ENCODE data around the gene MAL.

MAL gene

DNA sequence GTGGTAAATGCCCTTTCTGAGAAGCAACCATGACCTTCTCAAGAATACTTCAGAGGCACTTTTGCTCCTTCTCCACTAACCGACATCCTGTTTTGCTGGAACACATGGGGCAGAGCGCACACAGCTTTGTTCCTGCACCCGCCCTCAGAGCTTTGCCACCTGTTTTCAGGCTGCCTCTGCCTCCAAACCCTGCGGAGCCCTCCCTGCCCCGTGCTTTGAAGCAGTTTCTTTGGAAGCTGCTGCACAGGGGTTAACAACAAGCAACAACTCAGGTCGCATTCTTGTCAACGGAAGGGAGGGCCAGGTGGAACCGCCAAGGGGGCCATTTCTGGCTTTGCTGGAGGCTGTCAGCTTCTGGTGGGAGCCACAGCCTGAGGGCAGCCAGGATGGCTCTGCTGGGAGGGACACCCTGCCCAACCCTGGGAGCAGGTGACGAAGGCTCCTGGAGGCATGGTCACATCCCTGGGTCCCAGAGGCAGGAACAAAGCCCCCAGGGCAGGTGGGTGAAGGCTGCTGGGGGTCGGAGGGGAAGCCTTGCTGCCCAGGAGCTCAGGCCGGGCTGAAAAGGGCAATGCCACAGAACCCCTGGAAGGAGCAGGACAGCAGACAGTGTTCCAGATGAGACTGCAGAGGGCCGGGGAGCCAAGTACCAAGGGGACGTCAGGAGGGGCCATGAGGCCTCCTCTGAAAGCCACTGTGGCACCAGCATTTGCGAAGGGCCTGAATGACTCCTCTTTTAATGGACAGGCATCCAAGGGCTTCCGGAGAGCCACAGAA, 49.3 kb downstream of the MAL start:
- Histone ChIP-seq H3K27me3 (ENCODE audit: control insufficient read depth, insufficient read depth, low read length, poor library complexity, severe bottlenecking) (no peaks in the 10 kb centered on the region), H3K36me3 (ENCODE audit: control insufficient read depth, insufficient read depth, low read length) (no peaks in the 10 kb centered on the region), H3K9me3 (ENCODE audit: control insufficient read depth, low read length) (no peaks in the 10 kb centered on the region), H3K4me1 (ENCODE audit: control insufficient read depth, insufficient read depth, low read length) (no peaks in the 10 kb centered on the region), H3K27ac (ENCODE audit: insufficient read depth, low read depth, low read length, poor library complexity, severe bottlenecking) (no peak overlapping the region), H3K4me3 (ENCODE audit: insufficient read depth, low read depth, low read length) (no peak overlapping the region)
- WGBS, 2 experiments = 89% methylated on average over 15 of the region's 15 CpGs

DNA sequence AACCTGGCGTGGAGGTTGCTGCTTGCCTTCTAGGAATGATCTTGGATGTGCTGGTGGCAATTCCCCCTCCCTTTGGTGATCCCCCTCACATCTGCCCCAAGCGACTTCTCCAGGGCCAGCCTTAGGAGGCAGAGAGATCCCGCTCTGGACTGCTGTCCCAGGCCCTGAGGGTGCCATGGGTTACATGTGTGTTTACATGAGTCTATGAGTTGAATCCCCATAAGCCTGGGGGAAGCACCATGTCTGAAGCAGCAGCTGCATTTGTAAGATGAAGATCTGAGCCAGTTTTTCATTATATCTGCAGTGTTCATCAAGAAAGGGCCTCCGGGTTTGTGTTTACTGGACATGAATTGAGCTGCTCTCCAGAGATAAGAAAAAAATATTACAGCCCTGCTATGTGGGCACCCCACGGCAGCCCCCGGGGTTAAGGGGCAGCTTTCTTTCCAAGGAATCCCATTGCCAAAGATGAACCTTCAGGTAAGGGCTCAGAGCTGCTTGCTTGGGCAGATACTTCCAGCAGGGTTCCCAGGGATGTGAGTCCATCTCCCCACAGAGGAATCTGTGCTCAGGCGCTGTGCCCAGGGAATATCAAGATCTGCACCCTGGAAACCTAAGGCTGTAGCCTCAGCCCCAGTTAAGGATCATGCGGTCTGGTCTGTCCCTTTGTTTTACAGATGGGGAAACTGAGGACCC, 50.1 kb downstream of the MAL start:
- Histone ChIP-seq H3K27me3 (ENCODE audit: control insufficient read depth, insufficient read depth, low read length, poor library complexity, severe bottlenecking) (no peaks in the 10 kb centered on the region), H3K4me1 (ENCODE audit: control insufficient read depth, insufficient read depth, low read length) (no peaks in the 10 kb centered on the region), H3K36me3 (ENCODE audit: control insufficient read depth, insufficient read depth, low read length) (no peaks in the 10 kb centered on the region), H3K4me3 (ENCODE audit: insufficient read depth, low read depth, low read length) (no peak overlapping the region), H3K9me3 (ENCODE audit: control insufficient read depth, low read length) (no peaks in the 10 kb centered on the region), H3K27ac (ENCODE audit: insufficient read depth, low read depth, low read length, poor library complexity, severe bottlenecking) (no peak overlapping the region)
- WGBS, 2 experiments = 90 to 96% methylated on average over 8 of the region's 8 CpGs

DNA sequence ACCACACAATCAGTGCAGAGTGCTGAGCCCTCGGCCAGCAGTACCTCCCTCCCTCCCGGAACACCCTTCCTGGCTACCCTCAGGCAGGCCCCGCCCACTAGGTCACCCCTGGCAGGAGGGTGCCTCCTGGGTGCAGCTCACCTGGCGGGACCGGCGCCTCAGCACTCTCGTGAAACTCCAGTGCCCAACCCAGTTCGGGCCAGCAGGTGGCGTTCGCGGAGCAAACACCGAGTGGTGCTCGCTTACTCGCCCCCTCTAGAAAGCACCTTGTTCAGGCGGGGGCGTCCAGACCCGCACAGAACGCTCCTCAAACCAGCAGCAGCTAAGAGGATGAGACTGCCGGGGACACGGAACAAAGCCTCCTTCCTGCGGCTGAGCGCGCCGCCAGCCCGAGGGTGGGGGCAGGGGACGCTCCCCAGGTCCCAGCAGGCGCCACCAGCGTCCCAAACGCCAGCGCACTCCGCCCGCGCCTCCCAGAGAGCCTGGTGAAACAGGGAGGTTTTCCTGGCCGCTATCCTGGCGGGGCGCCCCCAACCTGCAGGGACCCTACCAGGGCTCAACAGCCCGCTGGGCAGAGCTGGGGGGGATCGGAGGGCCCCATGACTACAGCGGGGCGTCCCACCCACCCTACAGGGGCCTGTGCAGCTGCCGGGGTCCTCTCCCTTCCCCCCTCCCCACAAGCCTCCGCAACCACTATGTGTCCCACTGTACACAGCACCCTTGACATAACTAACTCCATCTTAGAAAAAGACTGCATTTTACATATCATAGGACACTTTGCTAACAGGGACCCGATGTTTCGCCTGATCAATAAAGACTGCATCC, 51.4 kb downstream of the MAL start:
- H3K27me3 ChIP-seq (ENCODE audit: control insufficient read depth, insufficient read depth, low read length, poor library complexity, severe bottlenecking) = no peaks in the 10 kb centered on the region
- WGBS, 2 experiments = 13 to 14% methylated on average over 44 of the region's 44 CpGs
- H3K9me3 ChIP-seq (ENCODE audit: control insufficient read depth, low read length) = no peaks in the 10 kb centered on the region

DNA sequence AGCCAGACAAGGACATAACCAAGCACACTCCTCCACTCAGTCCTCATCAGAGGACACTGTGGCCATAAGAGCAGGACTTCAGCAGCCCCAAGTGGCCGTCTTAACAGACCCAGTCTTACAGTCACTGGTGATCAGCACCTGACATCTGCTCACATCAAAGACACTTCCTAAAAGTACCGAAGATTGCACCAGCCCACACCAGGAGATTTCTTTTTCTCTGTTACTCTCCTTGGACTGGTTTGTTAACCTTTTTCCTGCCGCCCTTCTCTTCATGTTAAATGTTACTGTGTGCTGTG, 52.0 kb downstream of the MAL start:
- no peaks in the 10 kb centered on the region for H3K4me1 ChIP-seq (ENCODE audit: control insufficient read depth, insufficient read depth, low read length)
- 66 to 76% methylated on average over 2 of the region's 3 CpGs for WGBS, 2 experiments
- H3K4me3 ChIP-seq (ENCODE audit: insufficient read depth, low read depth, low read length) = no peak overlapping the region
- no peak overlapping the region for H3K27ac ChIP-seq (ENCODE audit: insufficient read depth, low read depth, low read length, poor library complexity, severe bottlenecking)
- H3K27me3 ChIP-seq (ENCODE audit: control insufficient read depth, insufficient read depth, low read length, poor library complexity, severe bottlenecking) = no peaks in the 10 kb centered on the region
- H3K36me3 ChIP-seq (ENCODE audit: control insufficient read depth, insufficient read depth, low read length) = no peaks in the 10 kb centered on the region
- no peaks in the 10 kb centered on the region for H3K9me3 ChIP-seq (ENCODE audit: control insufficient read depth, low read length)

More for the DNA sequence above, 51.4 kb downstream of the MAL start:
- Histone ChIP-seq H3K4me1 (ENCODE audit: control insufficient read depth, insufficient read depth, low read length) (no peaks in the 10 kb centered on the region), H3K4me3 (ENCODE audit: insufficient read depth, low read depth, low read length) (peak overlapping the region; percentile 54), H3K36me3 (ENCODE audit: control insufficient read depth, insufficient read depth, low read length) (no peaks in the 10 kb centered on the region), H3K27ac (ENCODE audit: insufficient read depth, low read depth, low read length, poor library complexity, severe bottlenecking) (no peak overlapping the region)

DNA sequence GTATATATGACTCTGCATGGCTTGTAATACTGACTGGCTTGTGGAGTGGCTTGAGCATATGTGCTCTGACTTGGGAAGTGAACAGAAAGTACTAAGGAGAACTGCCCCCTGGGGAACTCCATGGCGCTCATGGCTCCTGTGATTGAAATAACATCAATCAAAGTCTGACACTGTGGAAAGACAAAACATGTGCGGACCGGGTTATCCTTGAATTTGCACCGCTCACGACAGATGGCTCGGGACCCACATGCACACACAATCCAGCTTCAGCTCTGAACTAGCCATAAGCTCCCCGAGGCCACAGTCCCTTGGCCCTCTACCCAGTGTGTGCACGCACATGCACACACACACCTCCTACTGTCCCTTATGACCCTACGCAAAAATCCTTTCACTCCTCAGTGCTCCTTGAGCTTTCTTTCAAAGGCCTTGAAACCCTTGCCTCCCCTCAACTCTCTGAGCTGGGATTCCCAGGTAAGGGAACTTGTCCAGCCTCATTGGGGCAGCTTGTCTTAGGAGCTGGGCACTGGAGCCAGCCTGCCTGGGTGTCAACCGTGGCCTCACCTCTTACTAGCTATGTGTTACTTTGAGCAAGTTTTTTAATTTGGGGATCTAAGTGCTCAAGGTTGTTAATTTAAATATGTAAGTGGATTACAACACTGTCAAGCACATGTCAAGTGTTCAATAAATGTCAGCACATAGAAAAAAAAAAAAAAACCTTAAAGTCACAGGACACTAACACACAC, 52.5 kb downstream of the MAL start:
- no peaks in the 10 kb centered on the region for H3K27me3 ChIP-seq (ENCODE audit: control insufficient read depth, insufficient read depth, low read length, poor library complexity, severe bottlenecking)
- H3K27ac ChIP-seq (ENCODE audit: insufficient read depth, low read depth, low read length, poor library complexity, severe bottlenecking) = no peak overlapping the region
- H3K36me3 ChIP-seq (ENCODE audit: control insufficient read depth, insufficient read depth, low read length) = no peaks in the 10 kb centered on the region
- H3K9me3 ChIP-seq (ENCODE audit: control insufficient read depth, low read length) = no peaks in the 10 kb centered on the region
- H3K4me3 ChIP-seq (ENCODE audit: insufficient read depth, low read depth, low read length) = no peak overlapping the region
- no peaks in the 10 kb centered on the region for H3K4me1 ChIP-seq (ENCODE audit: control insufficient read depth, insufficient read depth, low read length)
- WGBS, 2 experiments = 87% methylated on average over 10 of the region's 10 CpGs

DNA sequence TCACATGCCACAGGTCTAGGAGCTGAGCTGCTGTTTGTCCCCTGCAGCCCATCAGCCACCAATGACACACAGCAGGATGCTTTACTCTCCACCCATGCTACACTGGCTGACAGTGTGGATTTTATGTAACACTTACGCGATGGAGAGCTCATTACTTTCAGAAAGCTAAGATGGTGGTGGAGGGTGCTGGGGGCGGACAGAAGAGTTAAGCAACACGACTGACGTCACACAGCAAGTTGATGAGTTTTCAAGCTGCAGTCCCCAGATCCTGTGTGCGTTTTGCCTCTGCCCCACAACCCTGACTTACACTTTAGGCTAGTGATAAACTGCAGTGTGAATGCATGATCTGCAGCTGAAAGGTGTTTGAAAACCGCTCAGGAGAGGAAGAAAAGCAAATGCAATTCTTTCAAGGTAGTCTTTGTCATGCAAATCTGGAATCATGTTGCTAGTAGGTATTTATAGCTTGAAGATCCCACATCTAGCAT, 53.7 kb downstream of the MAL start:
- Histone ChIP-seq H3K27me3 (ENCODE audit: control insufficient read depth, insufficient read depth, low read length, poor library complexity, severe bottlenecking) (no peaks in the 10 kb centered on the region), H3K36me3 (ENCODE audit: control insufficient read depth, insufficient read depth, low read length) (no peaks in the 10 kb centered on the region), H3K4me3 (ENCODE audit: insufficient read depth, low read depth, low read length) (no peak overlapping the region), H3K9me3 (ENCODE audit: control insufficient read depth, low read length) (no peaks in the 10 kb centered on the region), H3K4me1 (ENCODE audit: control insufficient read depth, insufficient read depth, low read length) (no peaks in the 10 kb centered on the region), H3K27ac (ENCODE audit: insufficient read depth, low read depth, low read length, poor library complexity, severe bottlenecking) (no peak overlapping the region)
- 16 to 20% methylated on average over 7 of the region's 7 CpGs for WGBS, 2 experiments

DNA sequence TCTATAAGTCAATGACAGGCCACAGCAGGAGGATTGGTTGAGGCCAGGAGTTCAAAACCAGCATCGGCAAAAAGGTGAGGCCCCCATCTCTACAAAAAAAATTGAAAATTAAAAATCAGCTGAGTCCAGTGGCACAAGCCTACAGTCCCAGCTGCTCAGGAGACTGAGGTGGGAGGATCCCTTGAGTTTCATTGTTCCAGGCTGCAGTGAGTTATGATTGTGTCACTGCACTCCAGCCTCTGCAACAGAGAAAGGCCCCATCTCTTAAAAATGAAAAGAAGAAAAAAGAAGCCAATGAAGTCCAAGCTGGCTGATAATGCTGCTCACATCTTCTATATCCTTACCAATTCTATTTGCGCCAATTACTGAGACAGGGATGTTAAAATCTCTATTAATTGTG, 57.0 kb downstream of the MAL start:
- H3K27me3 ChIP-seq (ENCODE audit: control insufficient read depth, insufficient read depth, low read length, poor library complexity, severe bottlenecking) = no peaks in the 10 kb centered on the region
- WGBS, 2 experiments = 71 to 89% methylated on average over 1 to 2 of the region's 2 CpGs
- no peaks in the 10 kb centered on the region for H3K4me1 ChIP-seq (ENCODE audit: control insufficient read depth, insufficient read depth, low read length)
- H3K4me3 ChIP-seq (ENCODE audit: insufficient read depth, low read depth, low read length) = no peak overlapping the region
- H3K36me3 ChIP-seq (ENCODE audit: control insufficient read depth, insufficient read depth, low read length) = peaks cover 22% of the 10 kb centered on the region
- H3K27ac ChIP-seq (ENCODE audit: insufficient read depth, low read depth, low read length, poor library complexity, severe bottlenecking) = no peak overlapping the region
- no peaks in the 10 kb centered on the region for H3K9me3 ChIP-seq (ENCODE audit: control insufficient read depth, low read length)

DNA sequence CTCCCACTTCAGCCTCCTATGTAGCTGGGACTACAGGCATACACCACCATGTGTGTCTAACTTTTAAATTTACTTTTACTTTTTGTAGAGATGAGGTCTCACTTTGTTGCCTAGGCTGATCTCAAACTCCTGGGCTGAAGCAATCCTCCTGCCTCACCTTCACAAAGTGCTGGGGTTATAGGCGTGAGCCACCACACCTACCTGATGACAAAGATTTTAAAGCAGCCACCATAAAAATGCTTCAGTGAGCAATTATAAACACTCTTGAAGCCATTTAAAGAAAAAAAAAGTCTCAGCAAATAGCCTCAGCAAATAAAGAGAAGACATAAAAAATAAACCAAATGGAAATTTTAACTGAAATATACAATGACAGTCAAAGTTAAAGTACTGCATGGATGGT, 60.5 kb downstream of the MAL start:
- Histone ChIP-seq H3K36me3 (ENCODE audit: control insufficient read depth, insufficient read depth, low read length) (peaks cover 31% of the 10 kb centered on the region), H3K27me3 (ENCODE audit: control insufficient read depth, insufficient read depth, low read length, poor library complexity, severe bottlenecking) (no peaks in the 10 kb centered on the region), H3K9me3 (ENCODE audit: control insufficient read depth, low read length) (no peaks in the 10 kb centered on the region), H3K4me3 (ENCODE audit: insufficient read depth, low read depth, low read length) (no peak overlapping the region), H3K27ac (ENCODE audit: insufficient read depth, low read depth, low read length, poor library complexity, severe bottlenecking) (no peak overlapping the region), H3K4me1 (ENCODE audit: control insufficient read depth, insufficient read depth, low read length) (no peaks in the 10 kb centered on the region)
- WGBS, 2 experiments = 86 to 98% methylated on average over 1 of the region's 1 CpG

DNA sequence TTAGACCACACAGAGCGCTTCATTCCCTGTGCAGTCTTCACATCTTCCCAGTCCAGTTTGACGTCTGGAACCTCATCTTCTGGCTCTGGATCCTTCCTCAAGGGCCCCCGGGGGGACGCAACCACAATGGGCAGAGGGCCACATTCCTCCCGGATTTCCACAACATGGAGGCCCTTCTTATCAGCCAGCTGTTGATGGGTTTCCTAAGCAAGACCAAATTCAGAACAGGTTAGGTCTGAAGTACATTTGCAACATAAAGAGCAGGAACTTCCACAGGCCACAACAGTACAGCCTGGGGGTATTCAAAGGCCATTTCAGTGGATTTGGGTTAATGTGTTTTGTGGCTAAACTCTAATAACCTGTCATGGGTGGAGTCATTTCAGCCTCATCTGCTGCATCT, 61.9 kb downstream of the MAL start:
- Histone ChIP-seq H3K27me3 (ENCODE audit: control insufficient read depth, insufficient read depth, low read length, poor library complexity, severe bottlenecking) (no peaks in the 10 kb centered on the region), H3K9me3 (ENCODE audit: control insufficient read depth, low read length) (no peaks in the 10 kb centered on the region), H3K4me3 (ENCODE audit: insufficient read depth, low read depth, low read length) (no peak overlapping the region), H3K4me1 (ENCODE audit: control insufficient read depth, insufficient read depth, low read length) (no peaks in the 10 kb centered on the region), H3K27ac (ENCODE audit: insufficient read depth, low read depth, low read length, poor library complexity, severe bottlenecking) (no peak overlapping the region), H3K36me3 (ENCODE audit: control insufficient read depth, insufficient read depth, low read length) (peaks cover 37% of the 10 kb centered on the region)
- 94 to 95% methylated on average over 5 of the region's 5 CpGs for WGBS, 2 experiments
